CD1c-positive myeloid dendritic cell (primary cell): ENCODE data around the gene ZNF324B.
"Not testable (repeated sequence)": the region's sequence is repeated elsewhere in the genome, so short reads cannot be mapped to it uniquely, and the experiment has no call there.

Experiments used
- DNase-seq: peaks from one replicate; pipeline ENCODE4 v3.0.0-alpha.2; 2016; ENCODE audit errors: extremely low spot score

The ZNF324B gene

GRCh38 chr19:58451358-58452101 lies at the start of gene ZNF324B:
TSS of gene ZNF324B (plus strand) at chr19:58451622. CDS start at chr19:58453702, 2,080 bp downstream.
- DNase-seq, result peak; percentile 99

GRCh38 chr19:58401840-58402421 lies 49.5 kb upstream of the ZNF324B start:
- no peak for DNase-seq

GRCh38 chr19:58403920-58404478 lies 47.4 kb upstream of the ZNF324B start:
- peak; percentile 35 for DNase-seq

GRCh38 chr19:58406818-58407657 lies 44.4 kb upstream of the ZNF324B start:
- peak; percentile 18 for DNase-seq

GRCh38 chr19:58407658-58408151 lies 43.7 kb upstream of the ZNF324B start:
- DNase-seq, result no peak

- DNase-seq, result peak; percentile 98
Observed at GRCh38 chr19:58408152-58409009, 43.0 kb upstream of the ZNF324B start, which contains the start of gene ZNF584. TSS of gene ZNF584 (plus strand) at chr19:58408649. CDS start at chr19:58409148, 499 bp downstream.

- no peak for DNase-seq
Observed at GRCh38 chr19:58409010-58409790, 42.2 kb upstream of the ZNF324B start.

- DNase-seq, result no peak
Observed at GRCh38 chr19:58416604-58417003, 34.8 kb upstream of the ZNF324B start.

GRCh38 chr19:58417071-58417470 lies 34.4 kb upstream of the ZNF324B start:
- no peak for DNase-seq

- DNase-seq, result no peak
Observed at GRCh38 chr19:58428617-58429016, 22.8 kb upstream of the ZNF324B start.

GRCh38 chr19:58429745-58430144 lies 21.7 kb upstream of the ZNF324B start:
- no peak for DNase-seq

- DNase-seq, result no peak
Observed at GRCh38 chr19:58434217-58434616, 17.2 kb upstream of the ZNF324B start.

GRCh38 chr19:58439576-58440554 lies 11.6 kb upstream of the ZNF324B start, which contains the start of gene ZNF132:
TSS of gene ZNF132 (minus strand) at chr19:58440153. CDS start at chr19:58439821, 332 bp downstream.
- peak; percentile 100 for DNase-seq

GRCh38 chr19:58440556-58440955 lies 10.9 kb upstream of the ZNF324B start:
- no peak for DNase-seq

- not testable (repeated sequence) for DNase-seq
Observed at GRCh38 chr19:58442986-58443385, 8.4 kb upstream of the ZNF324B start.

GRCh38 chr19:58448860-58449259 lies 2.6 kb upstream of the ZNF324B start:
- not testable (repeated sequence) for DNase-seq

GRCh38 chr19:58449980-58450379 lies 1.4 kb upstream of the ZNF324B start:
- DNase-seq, result not testable (repeated sequence)

- peak; percentile 15 for DNase-seq
Observed at GRCh38 chr19:58450856-58451357, 515 bp upstream of the ZNF324B start.
